ENCODE results near the gene COL4A5.

Gene COL4A5

DNA sequence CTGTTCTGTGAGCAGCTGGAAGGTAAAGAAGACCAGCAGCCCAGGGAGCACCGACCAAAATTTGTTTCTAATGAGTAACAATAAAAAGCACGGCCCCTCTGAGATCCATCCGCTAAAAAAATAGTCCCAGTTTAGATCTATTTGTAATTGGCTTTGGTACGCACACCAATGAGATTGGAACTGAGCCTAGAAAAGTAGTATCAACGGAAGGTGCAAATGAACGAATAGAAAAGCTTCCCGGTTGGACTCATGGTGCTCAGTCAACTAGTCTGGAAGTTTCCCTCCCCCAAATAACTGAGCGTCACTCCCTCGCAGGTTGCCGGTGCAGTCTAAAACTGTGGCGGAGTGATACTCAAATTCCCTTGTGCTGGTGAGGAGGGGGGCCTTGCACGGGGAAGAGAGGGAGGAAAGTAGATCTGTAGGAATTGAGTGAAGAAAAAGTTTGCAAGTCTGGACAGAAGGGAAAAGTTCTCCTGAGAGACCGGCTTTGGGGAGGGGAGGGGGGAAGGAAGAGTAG lies at the start of gene COL4A5 (continued):
- TF ChIP-seq ZBTB26 (tag by site-specific recombination; optimal IDR thresholded peaks at IDR 0.05) (peak; percentile 14), SCRT2 (tag by site-specific recombination; IDR thresholded peaks at IDR 0.05) (peak; percentile 23; the same call in 1 of the 2 replicates), ZBTB7A (tag by site-specific recombination; IDR thresholded peaks at IDR 0.05; ENCODE audit: low read depth) (no peak), ZNF148 (tag by site-specific recombination; IDR thresholded peaks at IDR 0.05; ENCODE audit: borderline replicate concordance) (0 out of 2 replicates have a peak, but pooled peaks have one; percentile 43), ZNF521 (tag by site-specific recombination; IDR thresholded peaks at IDR 0.05) (no peak), ZBTB20 (tag by site-specific recombination; IDR thresholded peaks at IDR 0.05) (no peak), ZNF350 (tag by site-specific recombination; IDR thresholded peaks at IDR 0.05) (peak; percentile 48; the same call in 1 of the 2 replicates), ZBTB44 (tag by site-specific recombination; IDR thresholded peaks at IDR 0.05) (no peak), OSR2 (tag by site-specific recombination; IDR thresholded peaks at IDR 0.05) (peak; percentile 33), ZNF423 (tag by site-specific recombination; IDR thresholded peaks at IDR 0.05) (no peak), ZNF24 (tag by site-specific recombination; IDR thresholded peaks at IDR 0.05) (peak; percentile 50; the same call in 1 of the 2 replicates), ZNF324 (tag by site-specific recombination; IDR thresholded peaks at IDR 0.05) (peak; percentile 81; the same call in 1 of the 2 replicates), ZNF549 (tag by site-specific recombination; IDR thresholded peaks at IDR 0.05) (no peak), ZNF785 (tag by site-specific recombination; IDR thresholded peaks at IDR 0.05) (no peak), ZNF398 (tag by site-specific recombination; IDR thresholded peaks at IDR 0.05) (peak; percentile 77), EGR2 (tag by site-specific recombination; IDR thresholded peaks at IDR 0.05; ENCODE audit: low read depth) (no peak), ZNF341 (tag by site-specific recombination; IDR thresholded peaks at IDR 0.05; ENCODE audit: low read depth) (peak; percentile 67), ZNF335 (tag by site-specific recombination; conservative IDR thresholded peaks at IDR 0.05) (no peak; the same call in 1 of the 2 replicates), GLI4 (tag by site-specific recombination; IDR thresholded peaks at IDR 0.05) (peak; percentile 47; the same call in 1 of the 2 replicates), KLF17 (tag by site-specific recombination; IDR thresholded peaks at IDR 0.05) (no peak), ZNF274 (IDR thresholded peaks at IDR 0.05; ENCODE audit: low read length) (no peak), ZNF274 (tag by site-specific recombination; IDR thresholded peaks at IDR 0.05; ENCODE audit: borderline replicate concordance) (no peak)
- TF ChIP-seq, protein P1, sequence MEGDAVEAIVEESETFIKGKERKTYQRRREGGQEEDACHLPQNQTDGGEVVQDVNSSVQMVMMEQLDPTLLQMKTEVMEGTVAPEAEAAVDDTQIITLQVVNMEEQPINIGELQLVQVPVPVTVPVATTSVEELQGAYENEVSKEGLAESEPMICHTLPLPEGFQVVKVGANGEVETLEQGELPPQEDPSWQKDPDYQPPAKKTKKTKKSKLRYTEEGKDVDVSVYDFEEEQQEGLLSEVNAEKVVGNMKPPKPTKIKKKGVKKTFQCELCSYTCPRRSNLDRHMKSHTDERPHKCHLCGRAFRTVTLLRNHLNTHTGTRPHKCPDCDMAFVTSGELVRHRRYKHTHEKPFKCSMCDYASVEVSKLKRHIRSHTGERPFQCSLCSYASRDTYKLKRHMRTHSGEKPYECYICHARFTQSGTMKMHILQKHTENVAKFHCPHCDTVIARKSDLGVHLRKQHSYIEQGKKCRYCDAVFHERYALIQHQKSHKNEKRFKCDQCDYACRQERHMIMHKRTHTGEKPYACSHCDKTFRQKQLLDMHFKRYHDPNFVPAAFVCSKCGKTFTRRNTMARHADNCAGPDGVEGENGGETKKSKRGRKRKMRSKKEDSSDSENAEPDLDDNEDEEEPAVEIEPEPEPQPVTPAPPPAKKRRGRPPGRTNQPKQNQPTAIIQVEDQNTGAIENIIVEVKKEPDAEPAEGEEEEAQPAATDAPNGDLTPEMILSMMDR (tag by site-specific recombination; IDR thresholded peaks at IDR 0.05) = no peak
- TF ChIP-seq, protein P2, sequence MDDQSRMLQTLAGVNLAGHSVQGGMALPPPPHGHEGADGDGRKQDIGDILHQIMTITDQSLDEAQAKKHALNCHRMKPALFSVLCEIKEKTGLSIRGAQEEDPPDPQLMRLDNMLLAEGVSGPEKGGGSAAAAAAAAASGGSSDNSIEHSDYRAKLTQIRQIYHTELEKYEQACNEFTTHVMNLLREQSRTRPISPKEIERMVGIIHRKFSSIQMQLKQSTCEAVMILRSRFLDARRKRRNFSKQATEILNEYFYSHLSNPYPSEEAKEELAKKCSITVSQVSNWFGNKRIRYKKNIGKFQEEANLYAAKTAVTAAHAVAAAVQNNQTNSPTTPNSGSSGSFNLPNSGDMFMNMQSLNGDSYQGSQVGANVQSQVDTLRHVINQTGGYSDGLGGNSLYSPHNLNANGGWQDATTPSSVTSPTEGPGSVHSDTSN (CRISPR knock-in tag; IDR thresholded peaks at IDR 0.05) = no peak
- TF ChIP-seq, protein P3, sequence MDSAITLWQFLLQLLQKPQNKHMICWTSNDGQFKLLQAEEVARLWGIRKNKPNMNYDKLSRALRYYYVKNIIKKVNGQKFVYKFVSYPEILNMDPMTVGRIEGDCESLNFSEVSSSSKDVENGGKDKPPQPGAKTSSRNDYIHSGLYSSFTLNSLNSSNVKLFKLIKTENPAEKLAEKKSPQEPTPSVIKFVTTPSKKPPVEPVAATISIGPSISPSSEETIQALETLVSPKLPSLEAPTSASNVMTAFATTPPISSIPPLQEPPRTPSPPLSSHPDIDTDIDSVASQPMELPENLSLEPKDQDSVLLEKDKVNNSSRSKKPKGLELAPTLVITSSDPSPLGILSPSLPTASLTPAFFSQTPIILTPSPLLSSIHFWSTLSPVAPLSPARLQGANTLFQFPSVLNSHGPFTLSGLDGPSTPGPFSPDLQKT (IDR thresholded peaks at IDR 0.05; ENCODE audit: borderline replicate concordance, low read depth, low read length) = no peak
